HEK293 (cell line): ENCODE measurements around the gene AFF3.

ENCODE experiments used
- CTCF ChIA-PET: fragments of 350-600 bp; formaldehyde crosslinking; extraction: SDS; loops from one replicate; lab custom pipeline; 2021; ENCODE audit warnings: antibody characterized with exemption; lab: Yijun Ruan, JAX
- POLR2A ChIA-PET: fragments of 300-600 bp; formaldehyde crosslinking; extraction: SDS; loops from one replicate; lab custom pipeline; 2020; ENCODE audit warnings: antibody characterized with exemption, inconsistent platforms; lab: Yijun Ruan, JAX
- H3K27ac ChIP-seq: fragments of 200-500 bp; sonication (Bioruptor generic); 2 replicates; pipeline ENCODE4 v1.5.1; 2014; ENCODE audit warnings: low read depth, low read length, control low read depth, inconsistent platforms; ENCODE audit errors: extremely low read depth
- H3K36me3 ChIP-seq, 2 experiments: fragments of 200-500 bp in 1 of 2; sonication (Bioruptor generic) in 1 of 2; 1 replicate in 1 of 2; 2 replicates in 1 of 2; pipeline ENCODE4 v1.5.1; 2014 to 2017; ENCODE audit warnings: inconsistent platforms in 2 of 2, low read length in 2 of 2; ENCODE audit not compliant: control insufficient read depth in 2 of 2, insufficient read depth in 1 of 2
- H3K4me1 ChIP-seq: fragments of 200-500 bp; sonication (Bioruptor generic); 2 replicates; pipeline ENCODE4 v1.5.1; 2014; ENCODE audit warnings: mild to moderate bottlenecking, low read length, inconsistent platforms; ENCODE audit not compliant: control insufficient read depth, insufficient read depth
- H3K4me3 ChIP-seq: 2 replicates; pipeline ENCODE4 v1.5.1; 2011; ENCODE audit warnings: low read depth, mild to moderate bottlenecking, control low read depth, low read length, moderate library complexity
- H3K9me3 ChIP-seq: fragments of 200-500 bp; sonication (Bioruptor generic); 2 replicates; pipeline ENCODE4 v1.5.1; 2014; ENCODE audit warnings: low read depth, low read length, inconsistent platforms; ENCODE audit not compliant: control insufficient read depth, insufficient read depth
- HOXC10 ChIP-seq: sonication (generic); formaldehyde crosslinking; IDR thresholded peaks from 2 replicates; pipeline ENCODE4 v1.8.1; 2023; ENCODE audit warnings: mild to moderate bottlenecking, missing genetic modification reagents
- ZFP41 ChIP-seq: fragments of 450-650 bp; formaldehyde crosslinking; IDR thresholded peaks from 2 replicates; pipeline ENCODE4 v1.5.1; 2016; ENCODE audit warnings: missing biosample characterization, missing genetic modification characterization, borderline replicate concordance
- ZNF140 ChIP-seq: fragments of 450-650 bp; formaldehyde crosslinking; IDR thresholded peaks from 2 replicates; pipeline ENCODE4 v1.5.1; 2016; ENCODE audit warnings: missing biosample characterization, missing genetic modification characterization
- ZNF239 ChIP-seq: fragments of 450-650 bp; formaldehyde crosslinking; IDR thresholded peaks from 2 replicates; pipeline ENCODE4 v1.5.1; 2016; ENCODE audit warnings: missing biosample characterization, missing genetic modification characterization
- ZNF248 ChIP-seq: fragments of 450-650 bp; formaldehyde crosslinking; IDR thresholded peaks from 2 replicates; pipeline ENCODE4 v1.5.1; 2017; ENCODE audit warnings: missing biosample characterization, missing genetic modification characterization
- ZNF292 ChIP-seq: fragments of 450-650 bp; formaldehyde crosslinking; IDR thresholded peaks from 2 replicates; pipeline ENCODE4 v1.5.1; 2016; ENCODE audit warnings: low read depth, missing biosample characterization, missing genetic modification characterization, borderline replicate concordance
- ZNF335 ChIP-seq: fragments of 450-650 bp; formaldehyde crosslinking; conservative IDR thresholded peaks from 2 replicates; pipeline ENCODE4 v1.5.1; 2016; ENCODE audit warnings: missing biosample characterization, missing genetic modification characterization
- ZNF366 ChIP-seq: fragments of 450-650 bp; formaldehyde crosslinking; conservative IDR thresholded peaks from 2 replicates; pipeline ENCODE4 v1.5.1; 2016; ENCODE audit warnings: missing biosample characterization, missing genetic modification characterization
- ZNF514 ChIP-seq: fragments of 450-650 bp; formaldehyde crosslinking; IDR thresholded peaks from 2 replicates; pipeline ENCODE4 v1.5.1; 2016; ENCODE audit warnings: missing biosample characterization, missing genetic modification characterization
- ZNF529 ChIP-seq: fragments of 450-650 bp; formaldehyde crosslinking; IDR thresholded peaks from 2 replicates; pipeline ENCODE4 v1.5.1; 2017; ENCODE audit warnings: missing genetic modification characterization, missing biosample characterization; ENCODE audit not compliant: insufficient replicate concordance
- ZNF548 ChIP-seq: fragments of 450-650 bp; formaldehyde crosslinking; IDR thresholded peaks from 2 replicates; pipeline ENCODE4 v1.5.1; 2016; ENCODE audit warnings: missing biosample characterization, missing genetic modification characterization
- ZNF596 ChIP-seq: fragments of 450-650 bp; IDR thresholded peaks from 2 replicates; pipeline ENCODE4 v1.5.0; 2018; ENCODE audit warnings: missing biosample characterization, mild to moderate bottlenecking, missing genetic modification characterization, moderate library complexity
- ZNF600 ChIP-seq: fragments of 450-650 bp; formaldehyde crosslinking; IDR thresholded peaks from 2 replicates; pipeline ENCODE4 v1.5.1; 2016; ENCODE audit warnings: missing biosample characterization, missing genetic modification characterization
- ZNF621 ChIP-seq: fragments of 450-650 bp; formaldehyde crosslinking; IDR thresholded peaks from 2 replicates; pipeline ENCODE4 v1.5.1; 2017; ENCODE audit warnings: missing biosample characterization, missing genetic modification characterization
- ZNF629 ChIP-seq: fragments of 450-650 bp; formaldehyde crosslinking; IDR thresholded peaks from 2 replicates; pipeline ENCODE4 v1.5.1; 2017; ENCODE audit warnings: missing biosample characterization, missing genetic modification characterization
- ZNF747 ChIP-seq: fragments of 450-650 bp; formaldehyde crosslinking; IDR thresholded peaks from 2 replicates; pipeline ENCODE4 v1.5.1; 2016; ENCODE audit warnings: missing biosample characterization, missing genetic modification characterization
- ZNF776 ChIP-seq: fragments of 450-650 bp; formaldehyde crosslinking; IDR thresholded peaks from 2 replicates; pipeline ENCODE4 v1.5.0; 2017; ENCODE audit warnings: missing biosample characterization, missing genetic modification characterization, borderline replicate concordance
- ZNF843 ChIP-seq: fragments of 450-650 bp; formaldehyde crosslinking; IDR thresholded peaks from 2 replicates; pipeline ENCODE4 v1.5.1; 2016; ENCODE audit warnings: missing biosample characterization, missing genetic modification characterization
- ZXDB ChIP-seq: fragments of 450-650 bp; formaldehyde crosslinking; IDR thresholded peaks from 2 replicates; pipeline ENCODE4 v1.5.1; 2016; ENCODE audit warnings: missing biosample characterization, missing genetic modification characterization
- TF ChIP-seq, protein P1 (sequence below): fragments of 450-650 bp; formaldehyde crosslinking; IDR thresholded peaks from 2 replicates; pipeline ENCODE4 v1.5.1; 2016; ENCODE audit warnings: missing biosample characterization, missing genetic modification characterization
- TF ChIP-seq, protein P2 (sequence below): fragments of 450-650 bp; formaldehyde crosslinking; IDR thresholded peaks from 2 replicates; pipeline ENCODE4 v1.5.1; 2016; ENCODE audit warnings: missing biosample characterization, missing genetic modification characterization, low read depth
- TF ChIP-seq, protein P3 (sequence below): sonication (generic); formaldehyde crosslinking; IDR thresholded peaks from 2 replicates; pipeline ENCODE4 v1.8.1; 2022; ENCODE audit warnings: mild to moderate bottlenecking, moderate library complexity, missing genetic modification reagents
- TF ChIP-seq, protein P4 (sequence below): fragments of 450-650 bp; formaldehyde crosslinking; IDR thresholded peaks from 2 replicates; pipeline ENCODE4 v1.5.1; 2017; ENCODE audit warnings: missing biosample characterization, missing genetic modification characterization

AFF3 gene

DNA sequence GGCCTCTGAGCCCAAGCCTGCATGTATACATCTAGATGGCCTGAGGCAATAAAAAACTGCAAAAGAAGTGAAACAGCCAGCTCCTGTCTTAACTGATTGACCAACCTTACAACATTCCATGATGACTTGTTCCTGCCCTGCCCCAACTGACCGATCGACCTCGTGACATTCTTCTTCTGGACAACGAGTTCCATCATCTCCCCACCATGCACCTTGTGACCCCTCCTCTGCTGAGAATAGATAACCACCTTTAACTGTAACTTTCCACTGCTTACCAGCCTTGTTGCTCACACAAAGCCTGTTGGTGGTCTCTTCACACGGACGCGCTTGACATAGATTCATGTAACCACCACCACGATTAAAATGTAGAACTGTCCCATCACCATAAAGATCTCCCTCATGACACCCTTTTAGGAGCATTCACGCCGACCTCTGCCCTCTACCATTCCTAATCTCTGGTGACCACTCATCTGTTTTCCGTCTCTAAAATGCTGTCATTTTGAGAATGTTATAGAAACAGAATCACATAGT is 532.5 kb downstream of the AFF3 start:
- TF ChIP-seq, protein P1, sequence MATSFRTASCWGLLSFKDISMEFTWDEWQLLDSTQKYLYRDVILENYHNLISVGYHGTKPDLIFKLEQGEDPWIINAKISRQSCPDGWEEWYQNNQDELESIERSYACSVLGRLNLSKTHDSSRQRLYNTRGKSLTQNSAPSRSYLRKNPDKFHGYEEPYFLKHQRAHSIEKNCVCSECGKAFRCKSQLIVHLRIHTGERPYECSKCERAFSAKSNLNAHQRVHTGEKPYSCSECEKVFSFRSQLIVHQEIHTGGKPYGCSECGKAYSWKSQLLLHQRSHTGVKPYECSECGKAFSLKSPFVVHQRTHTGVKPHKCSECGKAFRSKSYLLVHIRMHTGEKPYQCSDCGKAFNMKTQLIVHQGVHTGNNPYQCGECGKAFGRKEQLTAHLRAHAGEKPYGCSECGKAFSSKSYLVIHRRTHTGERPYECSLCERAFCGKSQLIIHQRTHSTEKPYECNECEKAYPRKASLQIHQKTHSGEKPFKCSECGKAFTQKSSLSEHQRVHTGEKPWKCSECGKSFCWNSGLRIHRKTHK (tag by site-specific recombination), result no peak
- TF ChIP-seq ZNF239 (tag by site-specific recombination) (no peak), HOXC10 (CRISPR knock-in tag) (no peak), ZNF776 (tag by site-specific recombination) (no peak), ZXDB (tag by site-specific recombination) (no peak), ZNF140 (tag by site-specific recombination) (no peak), ZNF621 (tag by site-specific recombination) (no peak), ZNF292 (tag by site-specific recombination) (no peak), ZNF629 (tag by site-specific recombination) (no peak), ZNF596 (no peak)
- TF ChIP-seq, all 188 proteins: peak for 0
- no peak overlapping the region for H3K4me3 ChIP-seq
- POLR2A ChIA-PET, result no interaction called here
- no peaks in the 10 kb centered on the region for H3K36me3 ChIP-seq
- H3K4me1 ChIP-seq, result no peaks in the 10 kb centered on the region
- no peak overlapping the region for H3K27ac ChIP-seq
- no peaks in the 10 kb centered on the region for H3K9me3 ChIP-seq
- CTCF ChIA-PET, result interaction anchor here (0.6 to 0.8 kb wide), 2 partner anchors 209 to 964 kb away, joined by 3 to 4 read pairs; no protein-coding TSS in a partner anchor

DNA sequence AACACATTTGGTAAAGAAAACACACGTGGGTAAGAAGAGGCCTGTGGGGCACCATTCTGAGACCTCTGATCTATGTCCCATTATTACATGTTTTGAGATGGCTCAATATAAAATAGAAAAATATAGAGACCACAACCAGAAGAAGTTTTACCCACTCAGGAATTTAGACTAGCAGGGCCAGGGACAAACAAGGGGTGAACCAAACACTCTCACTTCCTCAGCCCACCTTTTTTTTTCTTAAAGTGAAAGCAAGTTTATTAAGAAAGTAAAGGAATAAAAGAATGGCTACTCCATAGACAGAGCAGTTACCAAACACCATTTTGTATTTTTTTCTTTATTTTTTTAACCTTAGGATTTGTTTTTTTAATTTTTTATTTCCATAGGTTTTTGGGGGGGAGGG is 533.5 kb downstream of the AFF3 start:
- H3K27ac ChIP-seq, result no peak overlapping the region
- POLR2A ChIA-PET, result no interaction called here
- CTCF ChIA-PET, result interaction anchor here (0.6 kb wide), 1 partner anchor 814 kb away, joined by 3 read pairs; no protein-coding TSS in a partner anchor
- TF ChIP-seq, protein P2, sequence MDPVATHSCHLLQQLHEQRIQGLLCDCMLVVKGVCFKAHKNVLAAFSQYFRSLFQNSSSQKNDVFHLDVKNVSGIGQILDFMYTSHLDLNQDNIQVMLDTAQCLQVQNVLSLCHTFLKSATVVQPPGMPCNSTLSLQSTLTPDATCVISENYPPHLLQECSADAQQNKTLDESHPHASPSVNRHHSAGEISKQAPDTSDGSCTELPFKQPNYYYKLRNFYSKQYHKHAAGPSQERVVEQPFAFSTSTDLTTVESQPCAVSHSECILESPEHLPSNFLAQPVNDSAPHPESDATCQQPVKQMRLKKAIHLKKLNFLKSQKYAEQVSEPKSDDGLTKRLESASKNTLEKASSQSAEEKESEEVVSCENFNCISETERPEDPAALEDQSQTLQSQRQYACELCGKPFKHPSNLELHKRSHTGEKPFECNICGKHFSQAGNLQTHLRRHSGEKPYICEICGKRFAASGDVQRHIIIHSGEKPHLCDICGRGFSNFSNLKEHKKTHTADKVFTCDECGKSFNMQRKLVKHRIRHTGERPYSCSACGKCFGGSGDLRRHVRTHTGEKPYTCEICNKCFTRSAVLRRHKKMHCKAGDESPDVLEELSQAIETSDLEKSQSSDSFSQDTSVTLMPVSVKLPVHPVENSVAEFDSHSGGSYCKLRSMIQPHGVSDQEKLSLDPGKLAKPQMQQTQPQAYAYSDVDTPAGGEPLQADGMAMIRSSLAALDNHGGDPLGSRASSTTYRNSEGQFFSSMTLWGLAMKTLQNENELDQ (tag by site-specific recombination), result no peak
- TF ChIP-seq ZNF548 (no peak), ZNF529 (no peak), ZNF366 (tag by site-specific recombination) (no peak), ZNF600 (tag by site-specific recombination) (no peak), ZFP41 (no peak), ZNF843 (tag by site-specific recombination) (no peak), ZNF335 (tag by site-specific recombination) (no peak), ZNF747 (tag by site-specific recombination) (no peak), ZNF248 (tag by site-specific recombination) (no peak), ZNF514 (no peak)
- TF ChIP-seq, protein P3, sequence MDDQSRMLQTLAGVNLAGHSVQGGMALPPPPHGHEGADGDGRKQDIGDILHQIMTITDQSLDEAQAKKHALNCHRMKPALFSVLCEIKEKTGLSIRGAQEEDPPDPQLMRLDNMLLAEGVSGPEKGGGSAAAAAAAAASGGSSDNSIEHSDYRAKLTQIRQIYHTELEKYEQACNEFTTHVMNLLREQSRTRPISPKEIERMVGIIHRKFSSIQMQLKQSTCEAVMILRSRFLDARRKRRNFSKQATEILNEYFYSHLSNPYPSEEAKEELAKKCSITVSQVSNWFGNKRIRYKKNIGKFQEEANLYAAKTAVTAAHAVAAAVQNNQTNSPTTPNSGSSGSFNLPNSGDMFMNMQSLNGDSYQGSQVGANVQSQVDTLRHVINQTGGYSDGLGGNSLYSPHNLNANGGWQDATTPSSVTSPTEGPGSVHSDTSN, result no peak
- TF ChIP-seq, protein P4, sequence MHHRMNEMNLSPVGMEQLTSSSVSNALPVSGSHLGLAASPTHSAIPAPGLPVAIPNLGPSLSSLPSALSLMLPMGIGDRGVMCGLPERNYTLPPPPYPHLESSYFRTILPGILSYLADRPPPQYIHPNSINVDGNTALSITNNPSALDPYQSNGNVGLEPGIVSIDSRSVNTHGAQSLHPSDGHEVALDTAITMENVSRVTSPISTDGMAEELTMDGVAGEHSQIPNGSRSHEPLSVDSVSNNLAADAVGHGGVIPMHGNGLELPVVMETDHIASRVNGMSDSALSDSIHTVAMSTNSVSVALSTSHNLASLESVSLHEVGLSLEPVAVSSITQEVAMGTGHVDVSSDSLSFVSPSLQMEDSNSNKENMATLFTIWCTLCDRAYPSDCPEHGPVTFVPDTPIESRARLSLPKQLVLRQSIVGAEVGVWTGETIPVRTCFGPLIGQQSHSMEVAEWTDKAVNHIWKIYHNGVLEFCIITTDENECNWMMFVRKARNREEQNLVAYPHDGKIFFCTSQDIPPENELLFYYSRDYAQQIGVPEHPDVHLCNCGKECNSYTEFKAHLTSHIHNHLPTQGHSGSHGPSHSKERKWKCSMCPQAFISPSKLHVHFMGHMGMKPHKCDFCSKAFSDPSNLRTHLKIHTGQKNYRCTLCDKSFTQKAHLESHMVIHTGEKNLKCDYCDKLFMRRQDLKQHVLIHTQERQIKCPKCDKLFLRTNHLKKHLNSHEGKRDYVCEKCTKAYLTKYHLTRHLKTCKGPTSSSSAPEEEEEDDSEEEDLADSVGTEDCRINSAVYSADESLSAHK (tag by site-specific recombination), result no peak
- H3K36me3 ChIP-seq, result no peaks in the 10 kb centered on the region
- H3K4me3 ChIP-seq, result no peak overlapping the region
- H3K9me3 ChIP-seq, result no peaks in the 10 kb centered on the region
- H3K4me1 ChIP-seq, result no peaks in the 10 kb centered on the region
